ENCODE data around the gene UQCRH.
"Not testable (repeated sequence)": the region's sequence is repeated elsewhere in the genome, so short reads cannot be mapped to it uniquely, and the experiment has no call there.

GRCh38 chr1:46355920-46356319 lies 52.4 kb downstream of the UQCRH start:
- TF ChIP-seq CTCF, POLR2A (IDR thresholded peaks at IDR 0.05): not testable (repeated sequence)
